Mesothelial cell of epicardium (in vitro differentiated cells): Measurements from ENCODE around the gene MACROD2. TPM values are rescaled to one million over a fixed set of nuclear protein-coding genes. Genes with fewer than 3 reads are reported as not detected.

Source experiments
- DNase-seq, 2 experiments: peaks; one replicate each; pipeline ENCODE4 v3.0.0; 2021; ENCODE audit warnings: low spot score in 2 of 2; ENCODE audit not compliant: unreplicated experiment in 2 of 2
- H3K27ac Mint-ChIP-seq: 2 replicates; pipeline ENCODE4 v1.8.0; 2021; ENCODE audit warnings: mixed read lengths
- H3K27me3 Mint-ChIP-seq: 2 replicates; pipeline ENCODE4 v1.8.0; 2021; ENCODE audit warnings: low read depth, mixed read lengths
- H3K36me3 Mint-ChIP-seq: 2 replicates; pipeline ENCODE4 v1.8.0; 2021; ENCODE audit warnings: mixed read lengths
- H3K4me1 Mint-ChIP-seq: 2 replicates; pipeline ENCODE4 v1.8.0; 2021; ENCODE audit warnings: mixed read lengths
- H3K4me3 Mint-ChIP-seq: 2 replicates; pipeline ENCODE4 v1.8.0; 2021; ENCODE audit warnings: mild to moderate bottlenecking, moderate library complexity, mixed read lengths
- H3K9me3 Mint-ChIP-seq: 2 replicates; pipeline ENCODE4 v1.8.0; 2021; ENCODE audit warnings: mixed read lengths
- total RNA-seq: library from RNA; stranded (reverse); gene quantifications from 3 replicates; pipeline ENCODE4 v1.2.1, GENCODE V29; 2021
- TF ChIP-seq, protein P1 (sequence below): fragments of 200-600 bp; sonication (generic); IDR thresholded peaks from one replicate; pipeline ENCODE4 v1.5.0; 2021; ENCODE audit warnings: antibody characterized with exemption; ENCODE audit not compliant: unreplicated experiment

Gene MACROD2
- total RNA-seq, 1 donor from 2014 or later: 10.0 TPM

DNA sequence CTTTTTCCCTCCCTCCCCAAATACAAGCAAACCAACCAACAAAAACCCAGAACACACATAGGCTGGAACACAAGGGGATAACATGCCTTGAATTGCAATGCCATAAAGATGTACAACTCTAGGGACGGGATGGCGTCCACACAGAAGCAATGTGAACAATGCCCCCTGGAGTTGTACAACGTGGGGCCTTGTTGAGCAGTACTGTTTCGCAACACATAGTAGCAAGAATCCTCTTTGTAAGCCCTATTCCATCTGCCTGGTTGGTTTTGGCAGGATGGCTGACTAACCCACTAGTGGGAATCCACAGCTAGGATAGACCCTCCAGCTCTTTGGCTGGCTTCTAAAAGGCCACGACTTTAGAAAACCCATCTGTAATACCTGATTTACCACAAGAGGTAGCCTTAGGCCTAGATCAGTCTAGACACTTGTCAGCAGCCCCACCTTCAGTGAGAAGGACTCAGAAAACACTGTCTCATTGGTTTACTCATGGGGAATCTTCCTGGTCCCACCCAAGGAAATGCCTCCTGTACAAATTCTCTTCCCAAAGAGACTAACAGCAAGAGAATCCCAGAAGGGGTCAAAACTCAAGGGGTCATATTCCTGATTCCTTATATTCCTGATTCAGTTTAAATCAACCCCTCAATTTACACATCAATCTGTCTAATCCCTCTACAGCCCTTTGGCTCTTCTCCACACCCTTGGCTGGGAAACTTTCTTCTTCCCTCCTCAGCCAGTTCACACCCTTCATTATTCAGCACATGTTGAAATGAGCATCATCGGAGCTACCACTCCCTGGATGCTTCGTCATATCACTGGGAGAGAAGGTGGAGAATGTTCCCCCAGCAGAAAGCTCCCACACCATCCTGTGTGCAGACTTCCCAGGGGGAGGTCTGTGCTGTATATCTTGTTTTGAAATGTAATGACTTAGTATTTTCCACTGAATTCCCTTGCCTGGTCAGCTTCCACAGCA is 964.5 kb downstream of the MACROD2 start:
- no peak for DNase-seq
- H3K9me3 Mint-ChIP-seq: peaks cover 3% of the 10 kb centered on the region
- no peaks in the 10 kb centered on the region for H3K36me3 Mint-ChIP-seq
- H3K4me1 Mint-ChIP-seq: peaks cover 30% of the 10 kb centered on the region
- TF ChIP-seq, protein P1, sequence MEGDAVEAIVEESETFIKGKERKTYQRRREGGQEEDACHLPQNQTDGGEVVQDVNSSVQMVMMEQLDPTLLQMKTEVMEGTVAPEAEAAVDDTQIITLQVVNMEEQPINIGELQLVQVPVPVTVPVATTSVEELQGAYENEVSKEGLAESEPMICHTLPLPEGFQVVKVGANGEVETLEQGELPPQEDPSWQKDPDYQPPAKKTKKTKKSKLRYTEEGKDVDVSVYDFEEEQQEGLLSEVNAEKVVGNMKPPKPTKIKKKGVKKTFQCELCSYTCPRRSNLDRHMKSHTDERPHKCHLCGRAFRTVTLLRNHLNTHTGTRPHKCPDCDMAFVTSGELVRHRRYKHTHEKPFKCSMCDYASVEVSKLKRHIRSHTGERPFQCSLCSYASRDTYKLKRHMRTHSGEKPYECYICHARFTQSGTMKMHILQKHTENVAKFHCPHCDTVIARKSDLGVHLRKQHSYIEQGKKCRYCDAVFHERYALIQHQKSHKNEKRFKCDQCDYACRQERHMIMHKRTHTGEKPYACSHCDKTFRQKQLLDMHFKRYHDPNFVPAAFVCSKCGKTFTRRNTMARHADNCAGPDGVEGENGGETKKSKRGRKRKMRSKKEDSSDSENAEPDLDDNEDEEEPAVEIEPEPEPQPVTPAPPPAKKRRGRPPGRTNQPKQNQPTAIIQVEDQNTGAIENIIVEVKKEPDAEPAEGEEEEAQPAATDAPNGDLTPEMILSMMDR: no peak
- no peak overlapping the region for H3K4me3 Mint-ChIP-seq
- H3K27ac Mint-ChIP-seq: no peak overlapping the region
- H3K27me3 Mint-ChIP-seq: no peaks in the 10 kb centered on the region

DNA sequence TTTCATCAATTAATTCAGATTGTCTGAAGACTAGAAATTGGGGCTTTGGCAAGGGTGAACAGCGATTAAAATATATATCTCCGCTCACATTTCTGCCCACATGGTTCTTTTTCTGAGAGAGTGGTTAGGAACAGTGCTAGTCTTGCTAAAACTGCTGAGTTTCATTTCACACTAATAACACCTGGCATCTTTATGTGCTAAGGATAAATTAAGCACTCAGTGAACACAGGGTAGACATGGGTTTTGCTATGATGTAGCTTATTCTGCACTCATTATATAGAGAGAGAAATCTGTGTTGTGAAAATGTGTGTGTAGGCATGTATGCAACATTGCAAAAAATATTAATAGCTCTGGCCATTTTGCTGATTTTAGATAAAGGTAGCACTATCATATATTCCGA is 965.5 kb downstream of the MACROD2 start:
- Mint-ChIP-seq H3K4me3 (no peak overlapping the region), H3K36me3 (no peaks in the 10 kb centered on the region), H3K4me1 (peaks cover 24% of the 10 kb centered on the region), H3K27me3 (no peaks in the 10 kb centered on the region), H3K9me3 (peaks cover 3% of the 10 kb centered on the region), H3K27ac (no peak overlapping the region)
- DNase-seq: no peak
- TF ChIP-seq, protein P1: no peak

DNA sequence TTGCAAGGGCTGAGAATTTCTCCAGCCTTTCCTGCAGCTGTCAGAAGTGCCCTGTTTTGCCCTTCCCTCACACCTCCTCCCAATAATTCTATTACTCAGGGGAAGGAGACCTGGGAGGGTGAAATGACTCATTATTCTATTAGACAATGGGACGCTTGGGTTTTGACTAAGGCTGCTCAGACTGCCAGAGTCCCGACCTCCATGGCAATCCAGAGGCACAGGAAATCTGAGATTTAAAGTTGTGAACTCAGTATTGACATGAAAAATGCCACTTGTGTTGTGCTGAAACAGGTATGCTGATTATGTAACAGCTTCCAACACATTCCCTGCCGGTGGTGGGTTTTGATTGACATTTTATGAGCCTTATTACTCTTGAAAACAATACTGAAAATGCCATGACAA is 967.9 kb downstream of the MACROD2 start:
- DNase-seq: no peak
- H3K36me3 Mint-ChIP-seq: no peaks in the 10 kb centered on the region
- H3K27me3 Mint-ChIP-seq: no peaks in the 10 kb centered on the region
- TF ChIP-seq, protein P1: no peak
- H3K4me3 Mint-ChIP-seq: no peak overlapping the region
- H3K9me3 Mint-ChIP-seq: peaks cover 7% of the 10 kb centered on the region
- peaks cover 16% of the 10 kb centered on the region for H3K4me1 Mint-ChIP-seq
- H3K27ac Mint-ChIP-seq: no peak overlapping the region

DNA sequence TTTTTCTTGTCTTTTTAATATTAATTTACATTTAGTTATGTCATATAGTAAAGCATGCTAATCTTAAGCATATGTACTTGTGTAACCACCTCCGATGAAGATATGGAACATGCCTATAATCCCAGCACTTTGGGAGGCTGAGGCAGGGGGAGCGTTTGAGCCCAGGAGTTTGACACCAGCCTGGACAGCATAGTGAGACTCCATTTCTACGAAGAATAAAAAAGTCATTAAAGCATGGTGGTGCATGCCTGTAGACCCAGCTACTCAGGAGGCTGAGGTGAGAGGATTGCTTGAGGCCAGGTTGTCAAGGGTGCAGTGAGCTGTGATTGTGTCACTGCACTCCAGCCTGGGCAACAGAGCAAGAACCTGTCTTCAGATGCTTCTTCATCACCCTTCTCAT is 970.9 kb downstream of the MACROD2 start:
- Mint-ChIP-seq H3K36me3 (no peaks in the 10 kb centered on the region), H3K4me1 (peaks cover 10% of the 10 kb centered on the region), H3K4me3 (no peak overlapping the region), H3K9me3 (peaks cover 4% of the 10 kb centered on the region), H3K27me3 (no peaks in the 10 kb centered on the region), H3K27ac (no peak overlapping the region)
- no peak for DNase-seq
- TF ChIP-seq, protein P1: no peak

DNA sequence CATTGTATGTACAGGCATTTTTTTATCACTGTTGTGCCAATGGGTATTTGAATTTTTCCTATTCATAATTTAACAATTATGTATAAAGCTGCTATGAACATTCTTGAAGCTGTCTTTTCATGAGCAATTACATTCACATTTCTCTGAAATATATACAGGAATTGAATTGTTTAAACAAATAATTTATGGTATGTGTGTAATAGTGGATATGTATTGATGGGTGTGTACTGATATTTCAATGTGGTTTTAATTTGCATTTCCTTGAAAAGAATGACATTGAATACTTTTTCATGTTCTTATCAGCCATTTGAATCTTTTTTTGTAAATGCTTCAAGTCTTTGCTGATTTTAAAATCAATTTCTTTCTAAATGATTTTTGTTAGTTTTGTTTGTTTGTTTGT is 971.5 kb downstream of the MACROD2 start:
- Mint-ChIP-seq H3K27me3 (no peaks in the 10 kb centered on the region), H3K9me3 (peaks cover 4% of the 10 kb centered on the region), H3K4me1 (peaks cover 10% of the 10 kb centered on the region), H3K4me3 (no peak overlapping the region), H3K27ac (no peak overlapping the region), H3K36me3 (no peaks in the 10 kb centered on the region)
- DNase-seq: no peak
- TF ChIP-seq, protein P1: no peak
